Lower leg skin (tissue), 4 donors: ENCODE measurements around the gene USP13. TPM values are rescaled to one million over a fixed set of nuclear protein-coding genes. Genes with fewer than 3 reads are reported as not detected.
"Not testable (repeated sequence)": the region's sequence is repeated elsewhere in the genome, so short reads cannot be mapped to it uniquely, and the experiment has no call there.

Source experiments
- DNase-seq, 2 donors: peaks; one replicate each; pipeline ENCODE4 v3.0.0-alpha.2; 2019; ENCODE audit warnings: low spot score in 2 of 2
- H3K4me3 ChIP-seq: fragments of 200-600 bp; sonication (generic); 2 replicates; pipeline ENCODE4 v1.5.1; 2017; ENCODE audit warnings: mild to moderate bottlenecking, low read depth; ENCODE audit not compliant: poor library complexity, severe bottlenecking
- CTCF ChIP-seq, 3 donors: fragments of 450-650 bp; IDR thresholded peaks; one replicate each; pipeline ENCODE4 v1.5.1; 2016; ENCODE audit warnings: antibody characterized with exemption in 3 of 3, mild to moderate bottlenecking in 3 of 3, moderate library complexity in 2 of 3
- POLR2A ChIP-seq, 2 donors: fragments of 450-650 bp; IDR thresholded peaks; one replicate each; pipeline ENCODE4 v1.6.1; 2016 to 2017; ENCODE audit warnings: antibody characterized with exemption in 2 of 2, mild to moderate bottlenecking in 1 of 2, moderate library complexity in 1 of 2
- WGBS, 2 donors: methylation state at CpG; one replicate each; pipeline ENCODE4 v1.1.5; 2018; 5-methylcytosine and 5-hydroxymethylcytosine counted together
- intact Hi-C: fragments of 100-400 bp; cut with DNase I; formaldehyde crosslinking; loops from one replicate; pipeline ENCODE4 v1.15.0; 2023; ENCODE audit warnings: low total_unique reads
- total RNA-seq, 4 donors: library from RNA; depleted of rRNA; stranded (reverse); fragments of >200 nt; gene quantifications; one replicate each; pipeline ENCODE4 v1.1.0, GENCODE V29; 2016

USP13 gene
- total RNA-seq, 4 donors from 2014 or later: 1.6 to 9.4 (median 5.8) TPM

GRCh38 chr3:179622023-179622422 is 30.8 kb upstream of the USP13 start:
- no peak overlapping the region for H3K4me3 ChIP-seq
- intact Hi-C loops: no loop called here
- no peak for DNase-seq
- WGBS, 2 donors: 95 to 96% methylated on average over 2 of the region's 2 CpGs
- no peak for TF ChIP-seq POLR2A (IDR thresholded peaks at IDR 0.05)
- no peak for TF ChIP-seq CTCF (IDR thresholded peaks at IDR 0.05)

GRCh38 chr3:179624451-179624850 is 28.4 kb upstream of the USP13 start:
- no peak for DNase-seq
- TF ChIP-seq CTCF (IDR thresholded peaks at IDR 0.05) (no peak), POLR2A (IDR thresholded peaks at IDR 0.05) (no peak)

GRCh38 chr3:179630753-179631451 is 21.9 kb upstream of the USP13 start:
- intact Hi-C loops: no loop called here
- 62 to 75% methylated on average over 3 of the region's 3 CpGs for WGBS, 2 donors

More at GRCh38 chr3:179624451-179624850, 28.4 kb upstream of the USP13 start:
- intact Hi-C loops: no loop called here
- 73 to 94% methylated on average over 3 of the region's 3 CpGs for WGBS, 2 donors
- no peak overlapping the region for H3K4me3 ChIP-seq

GRCh38 chr3:179640469-179640868 is 12.4 kb upstream of the USP13 start:
- no peak for TF ChIP-seq CTCF (IDR thresholded peaks at IDR 0.05)
- TF ChIP-seq POLR2A (IDR thresholded peaks at IDR 0.05): no peak
- intact Hi-C loops: no loop called here
- DNase-seq: no peak
- WGBS, 2 donors: 89 to 93% methylated on average over 1 of the region's 1 CpG
- H3K4me3 ChIP-seq: no peak overlapping the region

More at GRCh38 chr3:179630753-179631451, 21.9 kb upstream of the USP13 start:
- TF ChIP-seq POLR2A (IDR thresholded peaks at IDR 0.05) (no peak), CTCF (IDR thresholded peaks at IDR 0.05) (no peak)
- no peak overlapping the region for H3K4me3 ChIP-seq
- DNase-seq: no peak

- DNase-seq: no peak
- H3K4me3 ChIP-seq: no peak overlapping the region
- 90 to 93% methylated on average over 3 of the region's 3 CpGs for WGBS, 2 donors
- intact Hi-C loops: no loop called here
- TF ChIP-seq CTCF (IDR thresholded peaks at IDR 0.05) (no peak), POLR2A (IDR thresholded peaks at IDR 0.05) (no peak)
Observed at GRCh38 chr3:179642871-179643270, 10.0 kb upstream of the USP13 start.

GRCh38 chr3:179643837-179644236 is 9.0 kb upstream of the USP13 start:
- 96 to 97% methylated on average over 8 of the region's 8 CpGs for WGBS, 2 donors
- intact Hi-C loops, DNase-seq, H3K4me3 ChIP-seq: not testable (repeated sequence)
